Measurements from ENCODE around the gene GFI1.

The GFI1 gene

DNA sequence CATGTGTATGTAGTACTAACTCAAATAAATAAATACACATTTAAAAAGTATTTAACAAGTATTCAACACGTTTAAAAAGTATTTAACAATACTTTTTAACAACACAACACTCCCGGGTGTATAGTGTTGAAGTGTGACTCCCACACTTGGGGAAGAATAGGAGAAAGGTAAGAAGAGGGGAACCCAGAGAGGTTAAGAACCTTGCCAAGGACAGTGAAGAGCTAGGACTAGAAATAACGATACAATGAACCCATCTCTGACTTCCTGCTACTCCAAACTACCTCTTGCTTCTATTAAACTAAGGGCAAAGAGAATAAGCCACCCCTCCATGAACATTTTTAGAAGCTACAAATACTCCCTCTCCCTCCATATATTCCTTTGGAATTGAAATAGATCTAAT, 1.7 kb upstream of the GFI1 start:
- no peak for DNase-seq (ENCODE audit: low spot score)

DNA sequence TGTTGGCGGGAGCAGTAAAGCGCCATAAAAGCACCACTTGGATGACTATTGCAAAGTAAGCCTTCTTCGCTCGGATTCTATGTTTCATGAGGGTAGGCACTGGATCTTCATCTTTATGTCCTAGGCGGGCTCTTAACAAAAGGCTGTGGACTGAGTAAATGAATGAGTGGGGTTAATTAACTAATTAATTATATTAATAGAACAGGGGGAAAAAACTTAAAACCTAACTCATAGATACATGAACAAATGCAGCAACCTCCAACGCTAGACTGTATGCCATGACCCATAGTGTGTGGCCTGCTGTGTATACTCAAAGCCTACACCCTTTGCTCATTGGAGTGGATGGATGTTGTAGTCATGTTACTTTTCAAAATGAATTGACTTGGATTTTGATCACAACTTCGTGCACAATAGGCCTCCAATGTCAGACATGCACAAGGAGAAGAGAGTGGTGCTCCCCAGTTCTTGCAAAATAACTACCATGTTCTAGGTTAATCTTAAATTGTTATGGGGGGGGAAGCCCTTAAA, 417 bp upstream of the GFI1 start:
- no peak for DNase-seq (ENCODE audit: low spot score)

DNA sequence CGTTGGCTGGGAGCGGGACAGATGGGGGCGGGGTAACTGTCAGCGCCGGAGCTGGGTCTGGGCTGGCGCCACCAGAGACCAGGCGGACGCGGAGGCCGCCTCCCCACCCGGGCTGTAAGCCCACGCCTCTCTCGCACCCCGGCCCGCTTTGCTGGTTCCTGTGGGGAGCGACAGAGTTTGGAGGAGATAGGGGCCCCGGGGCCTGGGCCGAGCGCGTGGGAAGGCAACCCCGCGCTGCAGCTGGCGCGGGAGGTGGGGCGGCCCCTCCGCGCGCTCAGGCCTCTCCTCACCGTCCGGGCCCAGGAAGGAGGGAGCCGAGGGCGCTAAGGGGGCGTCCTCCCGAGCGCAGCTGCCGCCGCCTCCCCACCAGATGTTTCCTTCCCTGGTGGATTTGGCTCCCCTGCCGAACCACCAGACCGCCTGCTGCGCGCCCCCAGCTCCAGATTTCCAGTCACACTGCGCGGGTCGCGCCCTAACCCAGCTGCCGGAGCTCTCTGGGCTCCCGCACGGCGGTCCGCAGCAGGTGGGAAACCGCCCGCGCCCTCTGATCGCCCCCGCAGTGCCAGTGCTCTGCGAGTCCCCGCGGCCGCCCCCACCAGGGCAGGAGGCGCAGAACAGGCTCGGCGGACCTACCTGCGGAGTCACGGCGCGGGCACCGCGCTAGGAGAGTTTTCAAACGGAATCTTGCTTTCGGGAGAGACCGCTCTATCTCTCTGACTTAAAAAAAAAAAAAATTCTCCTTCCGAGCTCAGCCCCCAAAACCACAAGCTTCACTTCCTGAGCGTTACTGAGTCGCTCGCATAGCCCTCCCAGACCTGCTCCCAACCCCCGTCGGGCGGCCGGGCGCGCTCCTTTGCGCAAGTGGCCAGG, 1.1 kb downstream of the GFI1 start:
- DNase-seq (ENCODE audit: low spot score), result peak; percentile 87

DNA sequence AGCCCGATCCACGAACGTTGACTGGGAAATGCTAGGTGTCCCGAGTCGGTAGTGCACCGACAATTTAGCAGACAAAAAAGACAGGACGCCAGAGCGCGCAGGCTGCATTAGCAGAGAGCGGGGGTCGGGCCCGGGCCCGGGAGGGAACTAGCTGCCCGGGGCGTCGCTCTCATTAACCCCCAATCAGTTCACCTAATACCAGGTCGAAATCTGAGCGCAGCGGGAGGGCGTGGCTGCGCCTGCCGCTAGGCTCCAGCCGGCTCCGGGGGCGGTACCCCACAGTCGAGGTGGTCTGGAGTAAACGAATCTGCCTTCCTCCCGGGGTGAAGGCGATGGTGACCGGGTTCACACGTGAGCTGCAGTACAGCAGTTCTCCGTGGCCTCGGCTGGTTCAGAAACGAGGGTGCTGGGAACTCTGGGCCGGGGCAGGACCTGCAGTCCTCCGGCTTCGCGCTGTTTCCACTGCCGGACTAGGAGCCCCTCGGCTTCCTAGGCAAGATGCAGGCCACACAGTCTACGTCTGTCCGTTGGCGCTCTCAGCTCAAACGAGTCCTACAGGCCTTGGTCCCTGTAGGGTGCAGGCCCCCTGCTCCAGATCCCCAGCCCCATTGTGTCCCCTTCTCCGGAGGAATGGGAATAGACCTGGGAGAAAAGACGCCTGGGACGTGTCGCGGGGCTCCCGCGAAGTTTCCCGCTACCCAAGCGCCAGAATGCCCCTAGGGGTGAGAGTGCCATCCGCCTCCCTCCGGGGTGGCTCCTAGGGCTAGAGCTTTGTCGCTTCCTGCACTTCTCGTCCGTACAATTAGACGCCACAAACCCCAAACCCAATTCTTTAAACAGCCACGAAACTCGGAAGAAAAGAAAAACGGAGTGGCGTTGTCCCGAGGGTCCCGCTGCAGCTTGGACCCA, 2.0 kb downstream of the GFI1 start:
- peak; percentile 80 for DNase-seq (ENCODE audit: low spot score)

DNA sequence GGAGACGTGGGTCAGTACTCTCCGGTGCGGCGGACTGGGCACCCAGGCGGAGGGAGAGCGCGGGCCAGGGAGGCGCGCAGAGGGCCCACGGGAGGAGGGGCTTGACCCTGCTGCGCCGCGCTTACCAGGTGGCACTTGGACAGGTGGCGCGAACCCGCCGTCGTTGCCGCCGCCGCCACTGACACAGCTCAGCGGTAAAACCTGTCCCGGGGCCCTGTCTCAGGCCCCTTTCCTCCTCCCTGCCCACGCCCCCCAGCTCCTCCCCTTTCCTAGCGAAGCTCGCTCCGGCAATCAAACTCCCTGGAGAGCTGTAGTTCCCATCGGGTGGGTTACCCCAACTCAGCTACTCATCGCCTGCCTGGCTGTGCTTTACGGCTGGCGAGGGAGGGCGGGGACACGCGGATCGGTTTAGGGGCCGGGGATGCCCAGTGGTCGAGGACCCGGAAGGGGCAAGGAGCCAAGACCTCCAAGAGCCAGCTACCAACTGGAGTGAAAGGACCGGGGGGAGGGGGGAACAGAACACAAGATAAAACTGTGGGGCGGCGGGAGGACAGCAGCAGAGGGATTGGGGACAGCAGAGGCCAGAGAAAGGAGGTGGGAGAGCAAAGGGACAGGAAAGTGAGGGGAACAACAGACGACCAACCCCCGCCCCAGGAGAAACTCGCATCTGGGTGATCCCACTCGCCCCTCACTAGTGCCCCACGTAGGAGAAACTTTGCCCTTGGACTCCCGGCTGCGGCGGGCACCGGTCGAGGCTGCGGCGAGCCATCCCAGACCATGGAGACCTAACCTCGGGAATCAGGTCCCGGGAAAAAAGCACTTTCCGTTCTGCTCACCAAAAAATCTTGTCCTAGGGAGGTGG, 2.9 kb downstream of the GFI1 start:
- peak; percentile 62 for DNase-seq (ENCODE audit: low spot score)

DNA sequence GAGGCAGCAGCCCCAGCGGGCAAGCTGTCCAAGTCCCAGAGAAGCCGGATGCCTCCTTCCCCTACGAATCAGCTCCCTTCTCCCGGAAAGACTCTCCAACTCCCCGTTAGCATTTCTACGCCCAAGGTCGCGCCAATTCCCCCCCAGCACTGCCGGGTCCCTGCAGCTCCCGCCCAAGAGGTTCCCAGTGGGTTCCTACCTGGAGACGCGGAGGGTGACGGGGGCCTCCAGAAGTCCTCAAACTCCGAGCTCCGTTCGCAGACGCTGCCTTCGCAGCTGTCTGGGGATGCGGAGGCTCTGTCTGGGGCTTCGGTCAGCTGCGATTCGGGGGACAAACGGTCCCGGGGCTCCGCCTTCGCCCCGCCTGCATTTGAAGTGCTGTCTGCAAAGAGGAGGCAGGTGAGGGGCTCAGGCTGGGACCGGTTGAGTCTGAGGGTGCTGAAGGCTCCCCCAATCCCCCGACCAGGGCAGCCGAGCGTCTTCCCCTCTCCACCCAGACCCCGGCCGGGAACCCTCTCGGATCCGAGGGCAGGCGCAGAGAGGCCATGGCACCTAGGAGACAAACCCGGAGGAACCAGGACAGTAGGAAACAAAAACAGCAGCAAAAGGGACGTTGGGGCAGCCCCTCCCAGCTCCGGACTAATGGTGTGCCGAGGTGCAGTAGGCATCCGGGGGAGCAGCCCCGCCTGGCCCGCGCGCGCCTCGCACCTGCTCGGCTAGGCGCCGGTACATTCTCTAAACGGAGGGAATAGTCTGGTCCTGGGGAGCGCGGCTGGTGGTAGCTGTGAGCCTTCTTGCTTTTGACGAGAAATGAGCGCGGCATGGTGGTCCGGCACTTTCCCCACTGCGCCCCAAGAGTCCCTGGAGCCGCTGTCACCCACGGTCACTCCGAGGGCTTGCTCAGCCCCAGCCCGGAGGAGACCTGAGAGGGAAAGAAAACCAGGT, 3.8 kb downstream of the GFI1 start:
- peak; percentile 19 for DNase-seq (ENCODE audit: low spot score)

DNA sequence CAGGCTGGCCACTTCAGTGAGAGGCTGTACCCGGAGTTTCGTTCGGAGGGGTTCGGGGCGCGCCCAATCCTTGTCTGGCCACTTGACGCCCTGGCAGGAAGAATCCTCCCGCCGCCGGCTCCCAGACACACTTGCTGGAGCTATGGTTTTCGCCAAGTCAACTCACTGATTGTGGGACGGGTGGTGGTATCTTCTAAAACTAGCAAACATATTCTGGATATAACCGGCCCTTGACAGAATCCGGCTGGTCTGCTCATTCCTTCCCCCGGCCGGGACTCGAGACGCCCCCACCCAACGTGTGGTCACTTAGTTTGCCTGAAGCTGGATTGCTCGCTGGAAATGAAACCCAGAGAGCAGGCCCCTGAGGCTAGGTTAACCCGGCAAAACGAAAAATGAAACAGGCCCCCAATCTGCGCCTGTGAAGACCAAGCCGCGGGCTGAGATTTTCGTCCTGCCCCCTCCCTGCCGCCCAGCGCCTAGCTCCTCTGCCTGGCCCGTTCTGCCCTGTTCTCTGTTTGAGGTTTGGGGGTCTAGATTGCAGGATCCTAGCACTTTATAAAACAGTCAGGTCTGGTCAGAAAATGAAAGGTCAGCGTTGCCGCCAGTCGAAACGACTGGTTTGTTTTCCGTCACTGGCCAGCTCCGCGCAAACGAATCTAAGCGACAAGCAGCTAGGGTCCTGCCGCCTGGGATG, 4.6 kb downstream of the GFI1 start:
- no peak for DNase-seq (ENCODE audit: low spot score)

DNA sequence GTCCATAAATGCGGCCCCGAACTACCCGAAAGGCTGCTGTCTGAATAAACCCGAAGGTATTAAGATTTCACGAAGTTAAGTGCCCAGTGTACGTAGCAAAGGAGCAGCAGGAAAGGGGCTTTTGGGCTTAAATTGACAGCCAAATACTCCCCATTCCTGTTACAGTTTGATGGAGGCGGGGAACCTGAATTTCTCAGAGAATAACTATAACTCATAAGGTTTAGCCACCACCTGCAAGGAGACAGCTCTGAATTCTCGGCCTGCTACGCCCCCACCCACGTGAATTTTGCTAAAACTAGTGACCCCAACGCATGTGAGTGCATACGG, 5.2 kb downstream of the GFI1 start:
- no peak for DNase-seq (ENCODE audit: low spot score)

DNA sequence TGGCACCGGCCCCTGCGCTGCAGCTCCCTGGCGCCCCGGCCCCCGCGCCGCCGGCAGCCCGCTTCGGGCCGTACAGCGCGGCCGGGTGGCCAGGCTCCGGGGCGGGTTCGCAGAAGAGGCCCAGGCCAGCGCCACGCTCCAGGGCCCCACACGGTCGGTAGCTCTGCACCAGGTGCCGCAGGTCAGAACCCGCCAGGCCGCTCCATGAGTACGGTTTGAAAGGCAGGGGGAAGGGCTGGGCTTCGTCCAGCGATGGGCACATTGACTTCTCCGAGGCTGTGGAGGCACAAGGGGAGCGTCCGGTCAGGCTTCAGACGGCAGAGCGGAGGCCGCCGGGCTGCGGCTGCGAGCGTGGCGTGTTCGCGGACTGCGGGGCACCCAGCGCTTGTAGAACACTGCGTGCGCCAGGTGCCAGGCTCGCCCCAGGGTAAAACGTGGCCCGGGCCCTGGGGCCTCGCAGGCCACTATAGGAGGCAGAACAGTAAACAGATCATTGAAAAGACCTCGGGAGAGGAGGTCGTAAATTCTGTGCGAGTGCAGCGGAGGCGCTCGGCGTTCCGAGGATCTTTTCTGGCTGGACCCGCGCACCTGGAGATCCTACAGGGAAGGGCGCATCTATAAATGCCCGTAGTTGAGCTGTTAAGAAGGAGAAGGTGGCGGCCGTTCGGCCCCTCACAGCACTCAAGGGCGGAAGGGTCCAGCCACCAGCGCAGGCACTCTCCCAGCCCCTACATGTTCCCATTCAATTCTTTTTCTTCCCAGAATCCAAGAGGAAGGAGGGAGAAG, 5.7 kb downstream of the GFI1 start:
- no peak for DNase-seq (ENCODE audit: low spot score)

DNA sequence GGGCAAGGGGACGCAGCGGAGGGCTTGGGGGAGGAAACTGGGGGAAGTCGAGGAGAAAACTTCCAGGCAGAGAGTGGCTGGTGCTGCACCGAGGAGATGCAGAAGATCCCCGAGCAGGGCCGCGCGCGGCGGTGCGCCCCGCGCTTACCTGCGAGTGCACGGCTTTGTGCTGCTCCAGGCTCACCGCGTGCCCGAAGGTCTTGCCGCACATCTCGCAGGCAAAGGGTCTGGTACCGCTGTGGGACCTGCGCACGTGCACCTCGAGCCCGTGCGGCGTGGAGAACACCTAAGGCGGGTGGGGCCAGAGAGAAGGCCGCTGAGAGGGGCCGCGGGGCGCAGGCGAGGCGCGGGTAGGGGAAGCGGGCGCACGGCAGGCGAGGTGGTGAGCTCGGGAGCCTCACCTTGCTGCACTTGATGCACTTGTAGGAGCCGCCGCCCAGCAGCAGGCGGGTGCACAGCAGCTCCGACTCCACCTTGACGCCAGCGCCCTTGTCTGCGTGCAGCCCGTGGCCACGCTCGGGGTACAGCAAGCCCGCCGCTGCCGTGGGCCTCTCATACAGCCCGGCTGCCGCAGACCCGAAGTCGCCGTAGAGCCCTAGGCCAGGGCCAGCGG, 6.4 kb downstream of the GFI1 start:
- DNase-seq (ENCODE audit: low spot score), result no peak

DNA sequence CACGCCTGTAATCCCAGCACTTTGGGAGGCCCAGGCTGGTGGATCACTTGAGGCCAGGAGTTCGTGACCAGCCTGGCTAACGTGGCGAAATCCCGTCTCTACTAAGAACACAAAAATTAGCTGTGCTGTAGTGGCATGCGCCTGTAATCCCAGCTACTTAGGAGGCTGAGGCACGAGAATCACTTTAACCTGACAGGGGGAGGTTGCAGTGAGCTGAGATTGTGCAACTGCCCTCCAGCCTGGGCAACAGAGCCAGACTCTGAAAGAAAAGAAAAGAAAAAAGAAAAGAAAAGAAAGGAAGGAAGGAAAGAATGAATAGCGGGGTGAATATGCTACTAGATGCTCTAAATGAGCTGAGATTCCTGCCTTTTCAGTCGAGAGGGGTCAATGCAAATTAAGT, 7.1 kb downstream of the GFI1 start:
- no peak for DNase-seq (ENCODE audit: low spot score)

DNA sequence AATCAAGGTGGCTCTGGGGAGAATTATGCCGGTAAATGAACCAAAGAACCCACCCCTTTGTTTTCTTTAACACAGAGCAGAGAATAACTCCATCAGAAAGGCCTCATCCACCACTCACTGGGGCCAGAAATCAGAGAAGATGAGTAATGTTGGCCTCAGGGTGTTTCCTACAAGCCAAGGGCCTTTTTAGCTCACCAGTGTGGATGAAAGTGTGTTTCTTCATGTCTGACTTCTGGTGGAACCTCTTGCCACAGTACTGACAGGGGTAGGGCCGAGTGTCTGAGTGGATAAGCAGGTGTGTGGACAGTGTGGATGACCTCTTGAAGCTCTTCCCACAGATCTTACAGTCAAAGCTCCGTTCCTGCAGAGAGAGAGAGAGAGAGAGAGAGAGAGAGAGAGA, 8.3 kb downstream of the GFI1 start:
- no peak for DNase-seq (ENCODE audit: low spot score)

DNA sequence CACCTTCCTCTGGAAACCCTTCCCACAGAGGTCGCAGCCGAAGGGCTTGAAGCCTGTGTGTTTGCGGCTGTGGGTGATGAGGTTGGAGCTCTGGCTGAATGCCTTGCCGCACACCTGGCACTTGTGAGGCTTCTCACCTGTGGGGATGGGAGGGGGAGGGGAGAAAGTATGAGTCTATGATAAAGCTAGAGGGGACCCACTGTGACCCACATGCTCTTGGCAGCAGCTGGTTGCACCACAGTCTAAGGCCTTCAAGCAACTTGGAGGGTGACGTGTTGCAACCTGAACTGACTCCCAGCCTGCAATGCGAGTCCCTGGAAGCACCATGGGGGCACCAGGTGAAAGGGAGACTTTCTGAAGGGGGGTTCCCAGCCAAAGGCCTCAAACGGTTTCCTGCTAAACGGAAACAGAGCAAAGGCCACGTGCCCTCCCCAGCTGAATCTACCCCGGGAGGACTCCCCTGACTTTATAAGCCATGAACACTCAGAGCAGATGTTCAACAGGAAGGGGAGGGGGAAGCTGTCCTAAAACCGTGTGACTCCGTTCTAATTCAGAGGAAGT, 10.6 kb downstream of the GFI1 start:
- peak; percentile 78 for DNase-seq (ENCODE audit: low spot score)

DNA sequence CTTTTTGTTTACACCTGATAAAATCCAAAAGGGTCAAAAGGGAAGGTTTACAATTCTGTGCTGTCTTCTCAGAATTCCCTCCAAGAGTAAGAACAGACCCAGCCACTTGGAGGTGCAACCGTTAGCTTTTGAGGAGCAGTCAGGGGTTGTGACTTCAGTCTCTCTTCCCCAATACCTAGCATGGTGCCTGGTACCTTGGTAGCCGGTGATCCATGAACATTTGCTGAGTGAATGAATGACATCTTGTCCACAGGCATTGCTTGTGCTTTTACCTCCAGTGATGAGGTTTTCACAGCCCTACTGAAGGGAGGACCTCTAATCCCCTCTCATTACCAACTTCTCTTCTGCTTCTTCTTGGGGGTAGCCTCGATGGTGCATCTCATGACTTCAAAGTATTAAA, 11.7 kb downstream of the GFI1 start:
- DNase-seq (ENCODE audit: low spot score), result no peak

DNA sequence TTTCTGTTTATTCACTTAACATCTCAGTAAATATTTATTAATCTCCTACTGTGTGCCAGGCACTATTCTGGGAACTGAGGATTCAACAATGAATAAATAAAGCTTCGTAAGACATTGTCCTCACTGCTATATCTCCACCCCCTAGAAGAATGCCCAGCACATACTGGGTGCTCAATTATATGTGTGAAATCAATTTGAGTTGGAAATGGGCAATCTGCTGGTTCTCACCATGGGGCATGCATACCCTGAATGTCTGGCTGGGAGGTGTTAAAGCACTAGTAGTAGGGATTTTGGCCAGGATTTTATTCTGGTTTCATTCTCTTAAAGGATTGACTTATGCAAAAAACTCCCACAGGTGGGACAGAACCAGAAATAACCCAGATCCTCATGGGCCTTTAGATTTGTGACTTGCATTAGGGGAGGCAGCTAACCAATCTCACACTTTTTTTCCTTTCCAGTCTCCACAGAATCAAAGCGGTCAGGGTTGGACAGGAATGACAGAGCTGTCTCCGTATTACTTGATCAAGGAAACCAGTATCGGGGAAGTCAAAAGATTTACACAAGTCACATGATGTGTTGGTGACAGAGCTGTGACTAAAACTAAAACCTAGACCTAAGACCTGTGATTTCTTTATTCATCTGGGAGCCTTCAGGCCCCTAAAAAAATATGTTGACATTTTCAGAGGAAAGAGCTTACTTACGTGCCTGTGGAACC, 12.8 kb downstream of the GFI1 start:
- no peak for DNase-seq (ENCODE audit: low spot score)

DNA sequence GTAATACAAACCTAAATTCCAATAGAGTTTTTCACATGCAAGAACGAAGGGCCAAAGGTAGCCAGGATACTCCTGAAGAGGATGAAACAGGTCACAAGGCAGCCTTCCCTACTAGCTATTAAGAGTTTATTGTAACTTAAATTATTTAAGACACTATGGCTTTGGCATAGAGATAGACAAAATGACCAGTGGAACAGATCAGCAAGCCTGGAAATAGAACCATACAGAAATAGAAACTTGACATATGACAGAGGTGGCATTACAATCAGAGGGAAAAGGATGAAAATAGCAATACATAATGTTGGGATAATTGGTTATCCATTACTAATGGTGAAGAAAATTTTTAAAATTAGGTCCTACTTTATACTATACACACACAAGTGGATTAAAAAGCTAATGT, 16.5 kb downstream of the GFI1 start:
- DNase-seq (ENCODE audit: low spot score), result no peak

DNA sequence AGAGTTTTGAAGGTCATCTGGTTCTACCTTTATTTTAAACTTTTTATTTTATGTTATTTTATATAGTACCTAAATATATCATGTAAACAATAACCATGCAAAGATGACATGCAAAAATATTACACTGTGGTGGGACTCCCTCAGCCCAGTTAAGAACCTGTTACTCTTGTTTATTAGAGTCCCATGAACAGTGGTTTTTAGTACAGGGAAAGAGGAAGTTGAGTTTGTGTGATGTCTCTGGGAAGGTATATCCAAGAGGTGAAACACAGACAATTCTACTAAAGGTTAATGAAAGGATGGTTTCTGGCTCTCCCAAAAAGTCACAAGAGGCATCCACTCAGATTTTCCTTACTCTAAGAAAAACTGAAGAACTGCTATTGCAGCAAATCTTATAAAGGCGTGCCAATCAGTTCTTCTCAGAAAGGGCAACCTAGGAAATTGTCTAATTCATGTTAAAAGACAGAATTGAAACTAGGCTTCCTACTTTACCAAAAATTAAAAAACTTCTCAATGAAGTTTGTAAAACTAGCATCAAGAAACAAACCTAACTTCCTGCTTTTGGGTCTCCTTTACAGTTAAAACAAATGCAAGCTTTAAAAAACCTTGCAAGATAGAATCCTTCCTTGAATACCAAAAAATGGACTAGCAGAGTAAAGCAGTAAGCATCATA, 19.9 kb downstream of the GFI1 start:
- no peak for DNase-seq (ENCODE audit: low spot score)

DNA sequence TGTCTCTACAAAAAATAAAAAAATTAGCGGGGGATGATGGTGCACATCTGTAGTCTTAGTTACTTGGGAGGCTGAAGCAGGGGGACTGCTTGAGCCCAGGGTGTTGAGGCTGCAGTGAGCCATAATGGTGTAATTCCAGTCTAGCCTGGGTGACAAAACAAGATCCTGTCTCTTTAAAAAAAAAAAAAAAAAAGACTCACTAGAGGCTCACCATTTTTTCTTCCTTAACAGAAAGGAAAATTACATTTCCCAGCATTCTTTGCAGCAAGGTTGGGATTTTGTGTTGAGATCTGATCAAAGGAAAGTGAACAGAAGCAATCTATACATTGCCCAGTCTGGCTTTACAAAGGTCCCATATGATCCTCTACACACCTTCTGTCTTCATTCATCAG, 21.5 kb downstream of the GFI1 start:
- no peak for DNase-seq (ENCODE audit: low spot score)

Data from NAMALWA (cell line).